OCI-LY3 (cell line): ENCODE data around the gene LUZP2.

Experiments
- H2AFZ ChIP-seq: fragments of 200-600, 300-600 bp; shearing (Covaris generic); 2 replicates; pipeline ENCODE4 v1.6.0; 2014; ENCODE audit warnings: antibody characterized with exemption, low read depth, low read length
- H3K27ac ChIP-seq: fragments of 200-600, 300-600 bp; sonication (generic); 2 replicates; pipeline ENCODE4 v1.5.1; 2014; ENCODE audit warnings: mild to moderate bottlenecking, low read length, moderate library complexity, mixed read lengths
- H3K27me3 ChIP-seq: fragments of 200-600, 300-600 bp; sonication (generic); 2 replicates; pipeline ENCODE4 v1.6.1; 2014; ENCODE audit warnings: low read depth, low read length, mixed read lengths
- H3K36me3 ChIP-seq: fragments of 200-600, 300-600 bp; sonication (generic); replicated peaks from 2 replicates; pipeline ENCODE3; 2014; ENCODE audit warnings: low read depth, low read length, mixed read lengths
- H3K4me1 ChIP-seq: fragments of 300-600, 200-600 bp; sonication (generic); 2 replicates; pipeline ENCODE4 v1.6.1; 2014; ENCODE audit warnings: low read length, mixed read lengths
- H3K4me2 ChIP-seq: fragments of 200-600, 300-600 bp; sonication (generic); 2 replicates; pipeline ENCODE4 v1.6.1; 2014; ENCODE audit warnings: low read length, mixed read lengths
- H3K4me3 ChIP-seq: fragments of 300-600, 200-600 bp; sonication (generic); 2 replicates; pipeline ENCODE4 v1.5.1; 2014; ENCODE audit warnings: antibody characterized with exemption, mild to moderate bottlenecking, low read length, moderate library complexity
- H3K79me2 ChIP-seq: fragments of 300-600, 200-600 bp; shearing (Covaris generic); 2 replicates; pipeline ENCODE4 v1.6.1; 2014; ENCODE audit warnings: mild to moderate bottlenecking, low read length, mixed read lengths
- H3K9ac ChIP-seq: fragments of 300-600, 200-600 bp; shearing (Covaris generic); 2 replicates; pipeline ENCODE4 v1.6.0; 2014; ENCODE audit warnings: mild to moderate bottlenecking, low read length, moderate library complexity
- H3K9me3 ChIP-seq: fragments of 200-600, 300-600 bp; shearing (Covaris generic); 2 replicates; pipeline ENCODE4 v1.6.1; 2014; ENCODE audit warnings: low read length, mixed read lengths; ENCODE audit not compliant: insufficient read depth
- H4K20me1 ChIP-seq: fragments of 200-600, 300-600 bp; sonication (generic); 2 replicates; pipeline ENCODE4 v1.6.1; 2016; ENCODE audit warnings: low read length, mixed read lengths; ENCODE audit not compliant: insufficient read depth
- CTCF ChIP-seq: fragments of 200-600, 300-600 bp; sonication (generic); IDR thresholded peaks from 2 replicates; pipeline ENCODE4 v1.5.1; 2014; ENCODE audit warnings: antibody characterized with exemption, low read length, low read depth
- EZH2phosphoT487 ChIP-seq: fragments of 200-600 bp; shearing (Covaris generic); IDR thresholded peaks from 2 replicates; pipeline ENCODE4 v1.6.1; 2018; ENCODE audit warnings: antibody characterized with exemption, mixed run types, low read depth

Gene LUZP2

GRCh38 chr11:24861440-24861839, 364.6 kb downstream of the LUZP2 start:
- TF ChIP-seq EZH2phosphoT487 (no peak), CTCF (no peak)
- H3K9me3 ChIP-seq = no peaks in the 10 kb centered on the region; the same call in 1 of the 2 replicates
- H4K20me1 ChIP-seq = no peaks in the 10 kb centered on the region
- H3K9ac ChIP-seq = no peak overlapping the region
- no peak overlapping the region for H3K27ac ChIP-seq
- no peak overlapping the region for H2AFZ ChIP-seq
- H3K4me1 ChIP-seq = no peaks in the 10 kb centered on the region
- H3K79me2 ChIP-seq = no peaks in the 10 kb centered on the region
- H3K4me2 ChIP-seq = no peak overlapping the region
- no peak overlapping the region for H3K4me3 ChIP-seq
- no peaks in the 10 kb centered on the region for H3K36me3 ChIP-seq
- no peaks in the 10 kb centered on the region for H3K27me3 ChIP-seq

GRCh38 chr11:24866743-24867142, 369.9 kb downstream of the LUZP2 start:
- TF ChIP-seq EZH2phosphoT487 = no peak
- no peak for TF ChIP-seq CTCF
- Histone ChIP-seq H3K9me3 (no peaks in the 10 kb centered on the region), H3K27me3 (no peaks in the 10 kb centered on the region), H3K27ac (no peak overlapping the region), H4K20me1 (no peaks in the 10 kb centered on the region), H3K79me2 (no peaks in the 10 kb centered on the region), H2AFZ (no peak overlapping the region), H3K4me1 (no peaks in the 10 kb centered on the region), H3K36me3 (no peaks in the 10 kb centered on the region), H3K4me3 (no peak overlapping the region), H3K9ac (no peak overlapping the region), H3K4me2 (no peak overlapping the region)

GRCh38 chr11:24870048-24870447, 373.2 kb downstream of the LUZP2 start:
- Histone ChIP-seq H3K4me3 (no peak overlapping the region), H3K9ac (no peak overlapping the region), H3K4me1 (no peaks in the 10 kb centered on the region), H3K36me3 (no peaks in the 10 kb centered on the region), H3K9me3 (no peaks in the 10 kb centered on the region), H3K27me3 (no peaks in the 10 kb centered on the region), H3K79me2 (no peaks in the 10 kb centered on the region), H4K20me1 (no peaks in the 10 kb centered on the region), H3K27ac (no peak overlapping the region), H3K4me2 (no peak overlapping the region), H2AFZ (no peak overlapping the region)
- TF ChIP-seq EZH2phosphoT487 (no peak), CTCF (no peak)

GRCh38 chr11:24872186-24872585, 375.3 kb downstream of the LUZP2 start:
- H3K79me2 ChIP-seq = no peaks in the 10 kb centered on the region
- H3K9ac ChIP-seq = no peak overlapping the region
- H3K27me3 ChIP-seq = no peaks in the 10 kb centered on the region
- H3K4me3 ChIP-seq = no peak overlapping the region
- no peak overlapping the region for H3K27ac ChIP-seq
- no peak overlapping the region for H3K4me2 ChIP-seq
- H3K4me1 ChIP-seq = no peaks in the 10 kb centered on the region
- H2AFZ ChIP-seq = no peak overlapping the region
- H3K9me3 ChIP-seq = no peaks in the 10 kb centered on the region
- no peaks in the 10 kb centered on the region for H3K36me3 ChIP-seq
- TF ChIP-seq CTCF = no peak
- TF ChIP-seq EZH2phosphoT487 = no peak
- no peaks in the 10 kb centered on the region for H4K20me1 ChIP-seq
